HUES48 (cell line): ENCODE results near the gene JSRP1.

ENCODE experiments used
- H3K27ac ChIP-seq: one replicate; pipeline ENCODE4 v1.7.0; 2013; ENCODE audit warnings: low read depth, low read length, inconsistent platforms
- H3K27me3 ChIP-seq: 2 replicates; pipeline ENCODE4 v1.6.1; 2013; ENCODE audit warnings: mild to moderate bottlenecking, low read length; ENCODE audit not compliant: control insufficient read depth, insufficient read depth
- H3K36me3 ChIP-seq: 2 replicates; pipeline ENCODE4 v1.6.1; 2013; ENCODE audit warnings: low read length; ENCODE audit not compliant: control insufficient read depth, insufficient read depth
- H3K4me1 ChIP-seq: 2 replicates; pipeline ENCODE4 v1.6.1; 2013; ENCODE audit warnings: mild to moderate bottlenecking, low read length; ENCODE audit not compliant: control insufficient read depth, insufficient read depth
- H3K4me3 ChIP-seq: 2 replicates; pipeline ENCODE4 v1.5.1; 2013; ENCODE audit warnings: mild to moderate bottlenecking, low read depth, low read length
- H3K9ac ChIP-seq: 2 replicates; pipeline ENCODE4 v1.6.1; 2013; ENCODE audit warnings: mild to moderate bottlenecking, low read depth, low read length, moderate library complexity
- H3K9me3 ChIP-seq: 2 replicates; pipeline ENCODE4 v1.6.1; 2013; ENCODE audit warnings: low read length; ENCODE audit not compliant: control insufficient read depth, insufficient read depth

The JSRP1 gene

GRCh38 chr19:2255112-2255845 lies 938 bp downstream of the JSRP1 start:
- no peaks in the 10 kb centered on the region; the same call in 1 of the 2 replicates for H3K4me1 ChIP-seq
- H3K36me3 ChIP-seq: no peaks in the 10 kb centered on the region
- H3K27ac ChIP-seq: no peak overlapping the region
- no peak overlapping the region for H3K4me3 ChIP-seq
- no peak overlapping the region for H3K9ac ChIP-seq
- H3K27me3 ChIP-seq: peaks cover 42% of the 10 kb centered on the region
- no peaks in the 10 kb centered on the region for H3K9me3 ChIP-seq

GRCh38 chr19:2254064-2254872 lies 1.9 kb downstream of the JSRP1 start:
- H3K36me3 ChIP-seq: no peaks in the 10 kb centered on the region
- H3K27ac ChIP-seq: no peak overlapping the region
- no peaks in the 10 kb centered on the region; the same call in 1 of the 2 replicates for H3K4me1 ChIP-seq
- peak overlapping the region; percentile 61 for H3K4me3 ChIP-seq
- no peaks in the 10 kb centered on the region for H3K9me3 ChIP-seq
- peaks cover 42% of the 10 kb centered on the region for H3K27me3 ChIP-seq
- H3K9ac ChIP-seq: no peak overlapping the region

- no peak overlapping the region for H3K9ac ChIP-seq
- H3K4me1 ChIP-seq: no peaks in the 10 kb centered on the region; the same call in 1 of the 2 replicates
- peaks cover 42% of the 10 kb centered on the region for H3K27me3 ChIP-seq
- H3K9me3 ChIP-seq: no peaks in the 10 kb centered on the region
- no peak overlapping the region for H3K27ac ChIP-seq
- H3K36me3 ChIP-seq: 0 out of 2 replicates have a peak, but pooled peaks cover 2% of the 10 kb centered on the region
- H3K4me3 ChIP-seq: peak overlapping the region; percentile 61
Measured at GRCh38 chr19:2253106-2254063, 2.8 kb downstream of the JSRP1 start.

- no peaks in the 10 kb centered on the region; the same call in 1 of the 2 replicates for H3K4me1 ChIP-seq
- H3K9ac ChIP-seq: no peak overlapping the region
- H3K4me3 ChIP-seq: peak overlapping the region; percentile 61; the same call in 1 of the 2 replicates
Measured at GRCh38 chr19:2252797-2253105, 3.5 kb downstream of the JSRP1 start.

GRCh38 chr19:2252055-2252796 lies 4.0 kb downstream of the JSRP1 start:
- peaks cover 42% of the 10 kb centered on the region for H3K27me3 ChIP-seq
- H3K27ac ChIP-seq: no peak overlapping the region
- no peak overlapping the region for H3K9ac ChIP-seq
- no peak overlapping the region for H3K4me3 ChIP-seq
- H3K9me3 ChIP-seq: no peaks in the 10 kb centered on the region
- H3K4me1 ChIP-seq: no peaks in the 10 kb centered on the region; the same call in 1 of the 2 replicates
- peaks cover 11% of the 10 kb centered on the region for H3K36me3 ChIP-seq

More at GRCh38 chr19:2252797-2253105, 3.5 kb downstream of the JSRP1 start:
- peaks cover 42% of the 10 kb centered on the region for H3K27me3 ChIP-seq
- no peaks in the 10 kb centered on the region for H3K9me3 ChIP-seq
- no peak overlapping the region for H3K27ac ChIP-seq
- H3K36me3 ChIP-seq: 0 out of 2 replicates have a peak, but pooled peaks cover 6% of the 10 kb centered on the region

- no peak overlapping the region for H3K27ac ChIP-seq
- H3K9ac ChIP-seq: no peak overlapping the region
- H3K4me1 ChIP-seq: no peaks in the 10 kb centered on the region; the same call in 1 of the 2 replicates
- H3K9me3 ChIP-seq: no peaks in the 10 kb centered on the region
- no peak overlapping the region for H3K4me3 ChIP-seq
- peaks cover 42% of the 10 kb centered on the region for H3K27me3 ChIP-seq
- H3K36me3 ChIP-seq: peaks cover 20% of the 10 kb centered on the region
Measured at GRCh38 chr19:2251106-2252054, 4.8 kb downstream of the JSRP1 start.

GRCh38 chr19:2250766-2251105 lies 5.5 kb downstream of the JSRP1 start:
- no peaks in the 10 kb centered on the region for H3K4me1 ChIP-seq
- H3K27me3 ChIP-seq: peaks cover 42% of the 10 kb centered on the region
- no peak overlapping the region for H3K27ac ChIP-seq
- no peaks in the 10 kb centered on the region for H3K9me3 ChIP-seq
- peaks cover 26% of the 10 kb centered on the region for H3K36me3 ChIP-seq
- no peak overlapping the region for H3K4me3 ChIP-seq
- H3K9ac ChIP-seq: no peak overlapping the region

- H3K27ac ChIP-seq: no peak overlapping the region
- no peaks in the 10 kb centered on the region for H3K9me3 ChIP-seq
- H3K4me1 ChIP-seq: no peaks in the 10 kb centered on the region
- H3K36me3 ChIP-seq: peaks cover 32% of the 10 kb centered on the region
- H3K9ac ChIP-seq: no peak overlapping the region
- no peak overlapping the region for H3K4me3 ChIP-seq
- H3K27me3 ChIP-seq: peaks cover 42% of the 10 kb centered on the region
Measured at GRCh38 chr19:2249880-2250765, 6.1 kb downstream of the JSRP1 start.
